Endodermal cell (in vitro differentiated cells): ENCODE data around the gene PARP16. TPM values are rescaled to one million over a fixed set of nuclear protein-coding genes. Genes with fewer than 3 reads are reported as not detected.

Source experiments
- DNase-seq: peaks from one replicate; pipeline ENCODE4 v3.0.0-alpha.2; 2017
- H3K27ac ChIP-seq: 2 replicates; pipeline ENCODE4 v1.5.1; 2013; ENCODE audit warnings: mild to moderate bottlenecking, low read depth, low read length, moderate library complexity
- H3K27me3 ChIP-seq: 2 replicates; pipeline ENCODE4 v1.6.1; 2013; ENCODE audit warnings: mild to moderate bottlenecking, low read length, moderate library complexity; ENCODE audit not compliant: insufficient read depth, control insufficient read depth, poor library complexity, severe bottlenecking
- H3K36me3 ChIP-seq: 2 replicates; pipeline ENCODE4 v1.7.0; 2013; ENCODE audit warnings: mild to moderate bottlenecking, low read length, moderate library complexity; ENCODE audit not compliant: control insufficient read depth, insufficient read depth
- H3K4me1 ChIP-seq: one replicate; pipeline ENCODE4 v1.7.0; 2013; ENCODE audit warnings: low read length; ENCODE audit not compliant: control insufficient read depth, insufficient read depth
- H3K4me3 ChIP-seq: 2 replicates; pipeline ENCODE4 v1.5.1; 2013; ENCODE audit warnings: mild to moderate bottlenecking, low read length, moderate library complexity
- H3K9ac ChIP-seq: 2 replicates; pipeline ENCODE4 v1.6.1; 2013; ENCODE audit warnings: mild to moderate bottlenecking, low read length, moderate library complexity; ENCODE audit not compliant: poor library complexity, severe bottlenecking; ENCODE audit errors: extremely low read depth
- H3K9me3 ChIP-seq: 2 replicates; pipeline ENCODE4 v1.6.1; 2013; ENCODE audit warnings: mild to moderate bottlenecking, low read length, moderate library complexity; ENCODE audit not compliant: control insufficient read depth
- H3K27ac Mint-ChIP-seq: 2 replicates; pipeline ENCODE4 v1.8.0; 2020; ENCODE audit warnings: mixed read lengths
- H3K27me3 Mint-ChIP-seq: 2 replicates; pipeline ENCODE4 v1.8.0; 2021; ENCODE audit warnings: mild to moderate bottlenecking, mixed read lengths; ENCODE audit not compliant: insufficient read depth
- H3K36me3 Mint-ChIP-seq: 2 replicates; pipeline ENCODE4 v1.8.0; 2020; ENCODE audit warnings: low read depth, mixed read lengths
- H3K4me1 Mint-ChIP-seq: 2 replicates; pipeline ENCODE4 v1.8.0; 2020; ENCODE audit warnings: mixed read lengths
- H3K4me3 Mint-ChIP-seq: 2 replicates; pipeline ENCODE4 v1.8.0; 2020; ENCODE audit warnings: mild to moderate bottlenecking, moderate library complexity, mixed read lengths
- H3K9me3 Mint-ChIP-seq: 2 replicates; pipeline ENCODE4 v1.8.0; 2020; ENCODE audit warnings: mild to moderate bottlenecking, mixed read lengths
- WGBS, 2 experiments: methylation state at CpG; one replicate each; pipeline versions ENCODE4 v1.1.5 to v1.1.7; 2013; ENCODE audit warnings: missing lambda C conversion rate in 2 of 2, mixed read lengths in 1 of 2; ENCODE audit not compliant: insufficient coverage in 1 of 2, insufficient read length in 1 of 2; 5-methylcytosine and 5-hydroxymethylcytosine counted together
- total RNA-seq, 2 donors: library from RNA; stranded (reverse); fragmentation: NEBNext Ultra II Directional in 1 of 2; extraction: Animal tissue kit (Norgen Biotek cat#: 25700) in 1 of 2; gene quantifications; 2 replicates in 1 of 2; 3 replicates in 1 of 2; pipeline ENCODE4 v1.2.1, GENCODE V29; 2021
- TF ChIP-seq, protein P1 (sequence below): fragments of 200-600 bp; sonication (generic); conservative IDR thresholded peaks from 2 replicates; pipeline ENCODE4 v1.5.0; 2021; ENCODE audit warnings: antibody characterized with exemption, mild to moderate bottlenecking

The PARP16 gene
- total RNA-seq, 2 donors from 2014 or later = 4.3 to 11.6 TPM

- no peak overlapping the region for H3K9ac ChIP-seq
- H3K27me3 ChIP-seq = no peaks in the 10 kb centered on the region
- TF ChIP-seq, protein P1, sequence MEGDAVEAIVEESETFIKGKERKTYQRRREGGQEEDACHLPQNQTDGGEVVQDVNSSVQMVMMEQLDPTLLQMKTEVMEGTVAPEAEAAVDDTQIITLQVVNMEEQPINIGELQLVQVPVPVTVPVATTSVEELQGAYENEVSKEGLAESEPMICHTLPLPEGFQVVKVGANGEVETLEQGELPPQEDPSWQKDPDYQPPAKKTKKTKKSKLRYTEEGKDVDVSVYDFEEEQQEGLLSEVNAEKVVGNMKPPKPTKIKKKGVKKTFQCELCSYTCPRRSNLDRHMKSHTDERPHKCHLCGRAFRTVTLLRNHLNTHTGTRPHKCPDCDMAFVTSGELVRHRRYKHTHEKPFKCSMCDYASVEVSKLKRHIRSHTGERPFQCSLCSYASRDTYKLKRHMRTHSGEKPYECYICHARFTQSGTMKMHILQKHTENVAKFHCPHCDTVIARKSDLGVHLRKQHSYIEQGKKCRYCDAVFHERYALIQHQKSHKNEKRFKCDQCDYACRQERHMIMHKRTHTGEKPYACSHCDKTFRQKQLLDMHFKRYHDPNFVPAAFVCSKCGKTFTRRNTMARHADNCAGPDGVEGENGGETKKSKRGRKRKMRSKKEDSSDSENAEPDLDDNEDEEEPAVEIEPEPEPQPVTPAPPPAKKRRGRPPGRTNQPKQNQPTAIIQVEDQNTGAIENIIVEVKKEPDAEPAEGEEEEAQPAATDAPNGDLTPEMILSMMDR = no peak
- H3K4me1 ChIP-seq = peaks cover 10% of the 10 kb centered on the region
- no peak for DNase-seq
- no peaks in the 10 kb centered on the region for H3K36me3 Mint-ChIP-seq
- H3K36me3 ChIP-seq = no peaks in the 10 kb centered on the region
- no peaks in the 10 kb centered on the region for H3K9me3 ChIP-seq
- no peak overlapping the region for H3K4me3 ChIP-seq
- H3K9me3 Mint-ChIP-seq = no peaks in the 10 kb centered on the region
- H3K4me1 Mint-ChIP-seq = peaks cover 4% of the 10 kb centered on the region
- no peak overlapping the region for H3K27ac Mint-ChIP-seq
- no peak overlapping the region for H3K27ac ChIP-seq
- H3K4me3 Mint-ChIP-seq = no peak overlapping the region
- H3K27me3 Mint-ChIP-seq = peaks cover 17% of the 10 kb centered on the region
Observed at GRCh38 chr15:65215496-65215895, 71.2 kb downstream of the PARP16 start.

DNA sequence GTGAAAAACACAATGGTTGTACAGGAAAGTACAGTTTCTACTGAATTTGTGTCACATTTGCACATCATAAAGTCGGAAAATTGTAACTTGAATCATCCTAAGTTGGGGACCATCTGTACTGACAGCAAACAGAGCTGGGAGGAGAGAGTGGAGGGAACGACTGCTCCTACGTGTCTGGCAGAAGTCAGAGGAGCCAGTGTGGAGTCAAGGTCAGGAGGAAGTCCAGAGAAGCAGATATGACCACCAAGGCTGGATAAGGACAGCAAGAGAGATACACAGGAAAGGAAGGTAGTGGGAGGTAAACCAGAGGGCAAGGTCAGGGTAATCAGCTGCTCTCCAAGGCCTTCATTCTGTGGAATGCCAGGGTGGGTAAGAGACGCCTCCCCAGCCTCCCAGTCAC, 72.7 kb downstream of the PARP16 start:
- Mint-ChIP-seq H3K9me3 (no peaks in the 10 kb centered on the region), H3K4me3 (no peak overlapping the region), H3K4me1 (peaks cover 19% of the 10 kb centered on the region), H3K27ac (no peak overlapping the region), H3K36me3 (no peaks in the 10 kb centered on the region), H3K27me3 (peaks cover 25% of the 10 kb centered on the region)
- no peaks in the 10 kb centered on the region for H3K9me3 ChIP-seq
- no peaks in the 10 kb centered on the region for H3K27me3 ChIP-seq
- 83 to 87% methylated on average over 3 to 4 of the region's 4 CpGs for WGBS, 2 experiments
- peaks cover 18% of the 10 kb centered on the region for H3K4me1 ChIP-seq
- TF ChIP-seq, protein P1 = no peak
- H3K27ac ChIP-seq = no peak overlapping the region
- H3K9ac ChIP-seq = no peak overlapping the region
- no peaks in the 10 kb centered on the region for H3K36me3 ChIP-seq
- no peak overlapping the region for H3K4me3 ChIP-seq
- DNase-seq = no peak

- no peaks in the 10 kb centered on the region for H3K9me3 Mint-ChIP-seq
- H3K27me3 Mint-ChIP-seq = peaks cover 25% of the 10 kb centered on the region
- no peaks in the 10 kb centered on the region for H3K36me3 ChIP-seq
- no peak overlapping the region for H3K27ac Mint-ChIP-seq
- no peak overlapping the region for H3K27ac ChIP-seq
- no peaks in the 10 kb centered on the region for H3K36me3 Mint-ChIP-seq
- H3K4me1 ChIP-seq = peaks cover 18% of the 10 kb centered on the region
- no peak overlapping the region for H3K4me3 Mint-ChIP-seq
- peaks cover 26% of the 10 kb centered on the region for H3K4me1 Mint-ChIP-seq
- H3K9me3 ChIP-seq = no peaks in the 10 kb centered on the region
- WGBS, 2 experiments = 90 to 100% methylated on average over 2 of the region's 2 CpGs
- no peak for DNase-seq
- no peaks in the 10 kb centered on the region for H3K27me3 ChIP-seq
- TF ChIP-seq, protein P1 = no peak
- H3K9ac ChIP-seq = no peak overlapping the region
- no peak overlapping the region for H3K4me3 ChIP-seq
Observed at GRCh38 chr15:65213241-65213640, 73.4 kb downstream of the PARP16 start.
